Central memory CD8-positive, alpha-beta T cell (primary cell): ENCODE measurements around the gene C2orf74.
"Not testable (repeated sequence)": the region's sequence is repeated elsewhere in the genome, so short reads cannot be mapped to it uniquely, and the experiment has no call there.

Source experiments
- ATAC-seq: fragments of 150-1000 bp; cut with Tn5 transposase; replicated peaks from 2 replicates; pipeline ENCODE4 v1.10.0; 2022; ENCODE audit warnings: mild to moderate bottlenecking, moderate FRiP score, moderate number of reproducible peaks; ENCODE audit not compliant: poor library complexity, severe bottlenecking; ENCODE audit errors: extremely low read depth
- DNase-seq, 2 donors: peaks; one replicate each; pipeline ENCODE4 v3.0.0; 2021; ENCODE audit warnings: low spot score in 2 of 2
- H3K27ac Mint-ChIP-seq: one replicate; pipeline ENCODE4 v1.8.0; 2022; ENCODE audit warnings: low read depth, mild to moderate bottlenecking, moderate library complexity, mixed read lengths
- H3K27me3 Mint-ChIP-seq: one replicate; pipeline ENCODE4 v1.8.0; 2022; ENCODE audit warnings: mixed read lengths
- H3K36me3 Mint-ChIP-seq: one replicate; pipeline ENCODE4 v1.8.0; 2022; ENCODE audit warnings: mild to moderate bottlenecking, moderate library complexity, mixed read lengths; ENCODE audit not compliant: insufficient read depth
- H3K4me1 Mint-ChIP-seq: one replicate; pipeline ENCODE4 v1.8.0; 2022; ENCODE audit warnings: mixed read lengths
- H3K4me3 Mint-ChIP-seq: one replicate; pipeline ENCODE4 v1.8.0; 2022; ENCODE audit warnings: mild to moderate bottlenecking, moderate library complexity, mixed read lengths
- H3K9me3 Mint-ChIP-seq: one replicate; pipeline ENCODE4 v1.8.0; 2022; ENCODE audit warnings: mixed read lengths

C2orf74 gene

DNA sequence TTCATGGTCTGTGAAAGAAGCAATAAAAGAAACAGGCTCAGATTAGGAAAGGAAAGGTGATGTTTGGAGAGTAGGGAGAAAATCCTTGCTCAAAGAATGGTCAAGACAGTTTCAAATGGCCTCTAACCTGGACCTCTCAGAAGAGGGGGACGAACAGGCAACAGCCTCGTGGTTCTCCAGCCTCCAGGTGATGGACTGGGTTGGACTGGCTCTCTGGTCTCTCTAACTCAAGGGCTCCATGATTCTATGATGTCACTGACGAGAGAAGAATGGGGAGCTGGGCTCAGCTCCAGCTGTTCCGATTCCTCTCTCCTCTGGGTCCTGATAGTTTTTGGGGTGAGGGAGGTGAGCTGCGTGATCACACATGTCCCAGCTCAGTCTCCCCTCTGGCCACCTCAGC is at the start of gene C2orf74:
C2orf74 (plus strand) TSS at position 301 of the 400 bp plus-strand sequence. CDS start 327 bp downstream, outside the sequence.
- Mint-ChIP-seq H3K9me3 (no peaks in the 10 kb centered on the region), H3K27me3 (no peaks in the 10 kb centered on the region), H3K27ac (no peak within 1 kb of the TSS), H3K4me1 (no peaks in the 10 kb centered on the region), H3K36me3 (peaks cover 16% of the 10 kb centered on the region), H3K4me3 (no peak within 1 kb of the TSS)
- ATAC-seq (no peak), DNase-seq (no peak)

DNA sequence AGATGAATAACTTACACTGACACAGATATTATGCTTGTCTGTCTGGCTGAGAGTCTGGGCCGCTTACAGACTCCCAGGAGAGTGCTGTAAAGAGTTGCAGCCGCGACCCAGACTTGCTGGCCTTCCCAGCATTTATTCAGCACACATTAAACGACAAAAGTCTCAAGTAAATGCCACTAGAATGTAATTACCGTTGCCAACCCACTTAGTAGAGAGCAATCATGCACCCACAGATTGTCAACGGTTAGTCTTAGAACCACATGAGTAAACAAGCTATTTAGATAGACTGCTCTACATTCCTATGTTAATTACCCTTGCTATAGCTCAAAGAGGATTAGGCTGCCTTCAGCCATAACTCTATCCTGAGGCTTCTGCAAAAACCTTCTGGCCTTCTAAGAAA is 47.8 kb upstream of the C2orf74 start:
- H3K36me3 Mint-ChIP-seq: peaks cover 7% of the 10 kb centered on the region

GRCh38 chr2:61116302-61116701 is 45.7 kb upstream of the C2orf74 start:
- DNase-seq (no peak), ATAC-seq (no peak)
- Mint-ChIP-seq H3K27ac (no peak overlapping the region), H3K9me3 (no peaks in the 10 kb centered on the region), H3K36me3 (peaks cover 7% of the 10 kb centered on the region), H3K27me3 (no peaks in the 10 kb centered on the region), H3K4me1 (no peaks in the 10 kb centered on the region), H3K4me3 (no peak overlapping the region)

More for the DNA sequence above, 47.8 kb upstream of the C2orf74 start:
- no peaks in the 10 kb centered on the region for H3K27me3 Mint-ChIP-seq
- ATAC-seq (no peak), DNase-seq (no peak)
- no peaks in the 10 kb centered on the region for H3K9me3 Mint-ChIP-seq
- H3K4me3 Mint-ChIP-seq: no peak overlapping the region
- no peaks in the 10 kb centered on the region for H3K4me1 Mint-ChIP-seq
- no peak overlapping the region for H3K27ac Mint-ChIP-seq

- H3K36me3 Mint-ChIP-seq: peaks cover 4% of the 10 kb centered on the region
- H3K9me3 Mint-ChIP-seq: no peaks in the 10 kb centered on the region
- no peak overlapping the region for H3K27ac Mint-ChIP-seq
- H3K4me1 Mint-ChIP-seq: no peaks in the 10 kb centered on the region
- ATAC-seq (no peak), DNase-seq (no peak)
- H3K4me3 Mint-ChIP-seq: no peak overlapping the region
- no peaks in the 10 kb centered on the region for H3K27me3 Mint-ChIP-seq
Observed at GRCh38 chr2:61117534-61117933, 44.5 kb upstream of the C2orf74 start.

DNA sequence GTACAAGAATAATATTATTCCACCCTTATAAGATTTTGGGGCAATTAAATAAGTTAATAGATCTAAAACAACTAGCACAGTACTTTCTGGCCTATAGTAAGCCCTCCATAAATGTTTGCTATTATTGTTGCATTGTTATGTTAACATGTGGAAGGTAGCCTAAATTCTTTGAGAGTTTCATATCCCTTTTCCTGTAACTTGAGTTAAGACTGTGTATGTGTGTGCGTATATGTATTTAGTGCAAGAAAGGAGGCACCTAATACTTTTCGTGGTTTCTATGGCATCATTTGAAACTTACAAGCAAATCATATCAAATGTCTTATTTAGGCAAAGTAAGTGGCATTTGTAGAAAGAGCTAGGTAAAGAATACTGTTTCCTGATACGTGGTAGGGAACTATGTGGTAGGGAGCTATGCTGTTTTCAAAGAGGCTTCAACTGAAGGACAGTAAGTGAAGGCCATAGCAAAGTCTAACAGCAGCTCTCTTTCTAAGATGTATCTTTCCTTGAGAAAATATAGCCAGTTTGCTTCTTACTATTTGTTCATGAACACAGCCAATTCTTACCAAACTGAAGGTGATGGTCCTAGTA is 36.8 kb upstream of the C2orf74 start:
- no peak for DNase-seq
- no peak overlapping the region for H3K27ac Mint-ChIP-seq
- H3K27me3 Mint-ChIP-seq: no peaks in the 10 kb centered on the region
- H3K4me1 Mint-ChIP-seq: no peaks in the 10 kb centered on the region
- no peaks in the 10 kb centered on the region for H3K36me3 Mint-ChIP-seq
- ATAC-seq: no peak
- no peak overlapping the region for H3K4me3 Mint-ChIP-seq
- H3K9me3 Mint-ChIP-seq: no peaks in the 10 kb centered on the region

GRCh38 chr2:61125798-61126197 is 36.2 kb upstream of the C2orf74 start:
- DNase-seq: no peak
- Mint-ChIP-seq H3K4me3 (no peak overlapping the region), H3K27me3 (no peaks in the 10 kb centered on the region)

DNA sequence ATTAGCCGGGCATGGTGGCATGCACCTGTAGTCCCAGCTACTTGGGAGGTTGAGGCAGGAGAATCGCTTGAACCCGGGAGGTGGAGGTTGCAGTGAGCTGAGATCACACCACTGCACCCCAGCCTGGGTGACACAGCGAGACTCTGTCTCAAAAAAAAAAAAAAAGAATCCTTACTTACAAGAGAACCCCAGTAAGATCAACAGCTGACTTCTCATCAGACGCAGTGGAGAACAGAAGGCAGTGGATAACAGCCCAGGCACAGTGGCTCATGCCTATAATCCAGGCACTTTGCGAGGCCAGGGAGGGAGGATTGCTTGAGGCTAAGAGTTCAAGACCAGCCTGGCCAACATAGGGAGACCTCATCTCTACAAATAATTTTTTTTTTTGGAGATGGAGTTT is 33.9 kb upstream of the C2orf74 start:
- DNase-seq, H3K27me3 Mint-ChIP-seq, ATAC-seq, H3K4me3 Mint-ChIP-seq, H3K36me3 Mint-ChIP-seq, H3K4me1 Mint-ChIP-seq, H3K9me3 Mint-ChIP-seq, H3K27ac Mint-ChIP-seq: not testable (repeated sequence)

More at GRCh38 chr2:61125798-61126197, 36.2 kb upstream of the C2orf74 start:
- no peaks in the 10 kb centered on the region for H3K36me3 Mint-ChIP-seq
- no peaks in the 10 kb centered on the region for H3K9me3 Mint-ChIP-seq
- no peak overlapping the region for H3K27ac Mint-ChIP-seq
- no peaks in the 10 kb centered on the region for H3K4me1 Mint-ChIP-seq
- ATAC-seq: no peak

GRCh38 chr2:61134141-61134540 is 27.8 kb upstream of the C2orf74 start:
- ATAC-seq (no peak), DNase-seq (no peak)
- Mint-ChIP-seq H3K36me3 (no peaks in the 10 kb centered on the region), H3K4me1 (no peaks in the 10 kb centered on the region), H3K4me3 (no peak overlapping the region), H3K27ac (no peak overlapping the region), H3K27me3 (no peaks in the 10 kb centered on the region), H3K9me3 (no peaks in the 10 kb centered on the region)

- H3K9me3 Mint-ChIP-seq: no peaks in the 10 kb centered on the region
- peak overlapping the region; percentile 50 for H3K27ac Mint-ChIP-seq
- DNase-seq (no peak), ATAC-seq (no peak)
- H3K27me3 Mint-ChIP-seq: no peaks in the 10 kb centered on the region
- H3K4me3 Mint-ChIP-seq: no peak overlapping the region
- no peaks in the 10 kb centered on the region for H3K4me1 Mint-ChIP-seq
- H3K36me3 Mint-ChIP-seq: no peaks in the 10 kb centered on the region
Observed at GRCh38 chr2:61135510-61135909, 26.5 kb upstream of the C2orf74 start.

GRCh38 chr2:61138859-61139258 is 23.1 kb upstream of the C2orf74 start:
- H3K27ac Mint-ChIP-seq: no peak overlapping the region
- no peak overlapping the region for H3K4me3 Mint-ChIP-seq
- H3K36me3 Mint-ChIP-seq: peaks cover 2% of the 10 kb centered on the region
- no peaks in the 10 kb centered on the region for H3K9me3 Mint-ChIP-seq
- DNase-seq (no peak), ATAC-seq (no peak)
- H3K27me3 Mint-ChIP-seq: no peaks in the 10 kb centered on the region
- no peaks in the 10 kb centered on the region for H3K4me1 Mint-ChIP-seq

DNA sequence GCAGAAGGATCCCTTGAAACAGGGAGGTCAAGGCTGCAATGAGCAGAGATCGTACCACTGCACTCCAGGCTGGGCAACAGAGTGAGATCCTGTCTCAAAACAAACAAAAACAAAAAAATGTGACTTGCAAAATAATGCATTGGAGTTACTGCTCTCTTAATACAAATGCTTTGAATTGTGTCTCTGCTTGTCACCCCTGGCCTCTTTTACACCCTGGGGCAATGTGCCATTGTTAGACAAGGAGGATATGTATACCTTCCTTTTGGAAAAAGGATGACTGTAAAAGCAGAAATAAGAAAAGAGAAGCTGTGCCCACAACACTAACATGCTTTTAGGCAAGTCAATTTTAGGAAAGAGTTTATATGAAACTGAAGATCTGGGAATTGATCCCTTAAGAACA is 20.8 kb upstream of the C2orf74 start:
- DNase-seq (no peak), ATAC-seq (no peak)
- Mint-ChIP-seq H3K4me1 (peaks cover 6% of the 10 kb centered on the region), H3K36me3 (peaks cover 6% of the 10 kb centered on the region), H3K27me3 (no peaks in the 10 kb centered on the region), H3K27ac (no peak overlapping the region), H3K9me3 (no peaks in the 10 kb centered on the region), H3K4me3 (no peak overlapping the region)

DNA sequence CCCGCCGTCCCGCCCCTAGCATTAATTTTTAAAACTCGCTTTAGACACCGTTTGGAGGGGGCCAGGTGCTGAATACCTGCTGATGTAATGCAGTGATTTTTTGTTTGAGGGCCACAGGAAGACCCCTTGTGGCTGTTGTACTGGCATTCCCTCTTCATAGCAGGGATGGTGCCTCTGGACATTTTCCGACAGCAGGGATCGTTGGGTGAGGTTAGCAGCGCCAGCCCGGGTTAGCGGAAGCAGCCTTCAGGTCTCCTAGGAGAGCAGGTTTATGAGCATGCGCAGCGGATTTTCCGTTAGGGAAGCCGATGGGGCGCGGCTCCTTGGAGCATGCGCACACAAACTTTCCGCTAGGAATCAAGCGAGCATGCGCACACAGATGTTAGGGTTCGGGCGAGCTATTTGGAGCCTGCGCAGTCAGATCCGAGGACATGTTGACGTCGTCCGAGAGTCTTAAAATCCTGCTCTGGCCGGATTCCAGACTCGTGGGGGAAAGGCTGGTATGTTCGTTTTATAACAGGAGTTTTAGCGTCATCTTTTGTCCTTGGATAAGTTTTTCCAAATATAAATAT is 17.2 kb upstream of the C2orf74 start:
- peaks cover 6% of the 10 kb centered on the region for H3K4me1 Mint-ChIP-seq
- peaks cover 8% of the 10 kb centered on the region for H3K36me3 Mint-ChIP-seq
- peak; percentile 76 to 80 for DNase-seq
- H3K27me3 Mint-ChIP-seq: no peaks in the 10 kb centered on the region
- no peaks in the 10 kb centered on the region for H3K9me3 Mint-ChIP-seq
- peak overlapping the region; percentile 88 for H3K4me3 Mint-ChIP-seq
- H3K27ac Mint-ChIP-seq: peak overlapping the region; percentile 95
- peak; percentile 74 for ATAC-seq

DNA sequence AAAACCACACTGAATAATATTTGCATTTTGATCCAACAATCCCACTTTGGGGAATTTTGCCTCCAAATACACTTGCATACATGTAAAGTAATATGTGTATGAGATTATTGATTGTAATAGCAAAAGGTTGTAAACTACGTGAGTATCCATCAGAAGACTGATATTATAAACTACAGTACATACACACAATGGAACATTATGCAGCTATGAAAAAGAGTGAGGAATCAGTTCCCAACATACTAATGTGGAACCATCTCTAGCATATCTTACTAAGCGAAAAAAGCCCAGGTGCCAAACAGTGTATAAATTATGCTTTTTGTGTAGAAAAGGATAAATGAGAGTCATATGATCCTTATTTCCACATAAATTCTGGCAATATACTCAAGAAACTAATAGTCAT is 16.0 kb upstream of the C2orf74 start:
- DNase-seq (no peak), ATAC-seq (no peak)
- Mint-ChIP-seq H3K9me3 (no peaks in the 10 kb centered on the region), H3K4me1 (peaks cover 6% of the 10 kb centered on the region), H3K36me3 (peaks cover 8% of the 10 kb centered on the region), H3K27me3 (no peaks in the 10 kb centered on the region), H3K27ac (no peak overlapping the region), H3K4me3 (peak overlapping the region; percentile 29)
